GM12874 (cell line): ENCODE measurements around the gene IGF2BP3.

ENCODE experiments used
- CTCF ChIP-seq: IDR thresholded peaks from 2 replicates; pipeline ENCODE4 v1.5.1; 2011; ENCODE audit warnings: low read depth, mild to moderate bottlenecking, control low read depth, low read length, moderate library complexity; ENCODE audit not compliant: insufficient read depth

IGF2BP3 gene

DNA sequence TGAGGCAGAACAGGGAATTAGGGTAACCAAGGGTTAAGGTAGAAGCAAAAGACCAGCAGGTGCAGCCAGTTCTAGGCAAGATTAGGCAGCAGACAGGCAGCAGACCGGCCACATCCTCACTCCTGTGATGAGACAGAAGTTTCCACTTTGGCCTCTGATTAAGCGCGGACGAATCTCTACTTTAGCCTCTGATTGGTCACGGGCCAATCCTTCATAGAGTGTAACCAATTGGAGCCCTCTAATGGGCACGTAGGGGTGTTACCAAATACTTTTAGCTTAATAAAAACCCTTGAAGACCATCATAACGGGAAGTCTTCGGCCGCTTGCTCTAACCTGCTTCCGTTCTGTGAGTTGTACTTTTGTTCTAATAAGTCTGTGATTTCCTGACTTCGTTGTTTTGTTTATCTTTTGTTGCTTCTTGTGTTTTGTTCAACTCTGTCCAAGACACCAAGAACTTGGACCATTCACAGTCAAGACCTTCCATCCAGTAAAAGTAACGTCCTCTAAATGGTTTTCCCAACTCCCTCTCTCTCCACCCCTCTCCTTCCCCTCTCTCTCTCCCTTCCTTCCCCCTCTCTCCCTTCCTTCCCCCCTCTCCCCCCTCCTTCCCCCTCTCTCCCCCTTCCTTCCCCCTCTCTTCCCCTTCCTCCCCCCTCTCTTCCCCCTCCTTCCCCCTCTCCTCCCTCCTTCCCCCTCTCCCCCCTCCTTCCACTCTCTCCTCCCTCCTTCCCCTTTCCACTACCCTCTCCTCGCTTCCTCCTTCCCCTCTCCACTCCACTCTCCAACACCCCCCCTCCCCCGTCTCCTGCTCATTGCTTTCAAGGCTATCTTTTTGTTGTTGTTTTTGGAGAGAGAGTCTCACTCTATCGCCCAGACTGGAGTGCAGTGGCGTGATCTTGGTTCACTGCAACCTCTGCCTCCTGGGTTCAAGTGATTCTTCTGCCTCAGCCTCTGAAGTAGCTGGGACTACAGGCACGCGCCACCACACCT is 184.3 kb downstream of the IGF2BP3 start:
- no peak for TF ChIP-seq CTCF

GRCh38 chr7:23284871-23285270 is 185.4 kb downstream of the IGF2BP3 start:
- TF ChIP-seq CTCF: no peak

DNA sequence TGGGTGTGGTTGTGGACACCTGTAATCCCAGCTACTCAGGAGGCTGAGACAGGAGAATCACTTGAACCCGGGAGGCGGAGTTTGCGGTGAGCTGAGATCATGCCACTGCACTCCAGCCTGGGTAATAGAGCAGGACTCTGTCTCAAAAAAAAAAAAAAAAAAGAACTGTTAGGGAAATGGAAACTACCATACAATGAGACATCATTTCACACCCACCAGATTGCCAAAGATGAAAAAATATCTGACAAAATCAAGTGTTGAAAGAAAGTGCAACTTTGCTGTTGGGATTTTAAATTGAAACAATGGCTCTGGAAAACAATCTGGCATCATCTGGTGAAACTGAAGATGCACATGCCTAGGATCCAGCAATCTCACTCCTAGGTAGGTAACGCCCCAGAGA is 187.2 kb downstream of the IGF2BP3 start:
- TF ChIP-seq CTCF: no peak

- TF ChIP-seq CTCF: no peak
These were observed 190.3 kb downstream of the IGF2BP3 start for GRCh38 chr7:23279819-23280525.

GRCh38 chr7:23277359-23277989 is 192.8 kb downstream of the IGF2BP3 start:
- TF ChIP-seq CTCF: peak; percentile 75

DNA sequence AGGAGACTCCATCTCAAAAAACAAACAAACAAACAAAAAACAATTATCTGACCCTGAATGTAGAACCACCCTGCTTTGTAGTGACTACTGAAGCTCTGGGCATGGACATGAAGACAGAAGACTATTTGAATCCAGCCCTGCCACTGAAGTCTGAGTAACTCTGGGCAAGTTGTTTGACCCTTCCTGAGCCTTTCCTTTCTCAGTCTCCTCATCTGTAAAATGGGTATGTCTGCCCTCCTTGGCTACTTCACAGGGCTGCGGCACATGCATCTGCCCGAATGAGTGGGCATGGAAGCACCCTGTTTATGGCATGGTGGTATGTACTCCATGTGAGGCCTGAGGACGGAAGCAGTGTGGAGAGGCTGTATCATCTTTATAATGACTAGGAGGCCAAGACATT is 193.3 kb downstream of the IGF2BP3 start:
- no peak for TF ChIP-seq CTCF

DNA sequence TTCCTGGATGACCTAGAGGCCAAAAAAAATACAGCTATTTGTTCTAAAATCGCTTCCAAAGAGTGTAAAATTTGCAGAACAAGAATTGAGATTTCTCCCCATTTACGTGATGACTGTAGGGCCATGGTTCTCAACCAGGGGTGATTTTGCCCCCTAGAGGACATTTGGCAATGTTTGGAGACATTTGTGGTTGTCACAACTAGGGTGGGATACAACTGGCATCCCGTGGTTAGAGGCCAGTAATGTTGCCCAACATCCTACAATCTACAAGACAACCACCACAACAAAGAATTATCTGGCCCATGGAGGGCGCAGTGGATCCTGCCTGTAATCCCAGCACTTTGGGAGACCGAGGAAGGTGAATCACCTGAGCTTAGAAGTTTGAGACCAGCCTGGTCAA is 193.9 kb downstream of the IGF2BP3 start:
- peak; percentile 45 for TF ChIP-seq CTCF
